ENCODE data around the gene MIGA1.
"Not testable (repeated sequence)": the region's sequence is repeated elsewhere in the genome, so short reads cannot be mapped to it uniquely, and the experiment has no call there.

Gene MIGA1

DNA sequence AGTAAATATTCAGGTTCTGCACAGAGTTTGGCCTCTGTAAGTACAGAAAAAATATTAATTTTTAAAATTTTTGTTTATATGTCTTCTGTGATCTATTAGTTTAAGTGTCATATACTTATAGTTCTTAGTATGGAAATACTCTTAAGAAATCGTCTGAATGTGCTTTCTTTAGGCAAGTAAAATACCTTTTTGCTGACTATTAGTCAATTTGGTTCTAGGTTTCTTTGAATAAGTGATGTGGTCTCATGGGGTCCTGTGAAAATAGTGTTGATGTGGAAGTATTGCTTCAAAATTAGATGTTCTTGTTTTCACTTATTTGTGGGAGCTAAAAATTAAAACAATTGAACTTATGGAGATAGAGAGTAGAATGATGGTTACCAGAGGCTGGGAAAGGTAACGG, 23.9 kb downstream of the MIGA1 start:
- no peak overlapping the region for H3K4ac ChIP-seq (ENCODE audit: low read depth, low read length)
- no peak overlapping the region for H3K27ac ChIP-seq (ENCODE audit: low read depth, low read length)
- H3K36me3 ChIP-seq (ENCODE audit: control insufficient read depth, insufficient read depth, low read length): no peaks in the 10 kb centered on the region
- no peak for DNase-seq
- no peak overlapping the region for H3K18ac ChIP-seq (ENCODE audit: low read length)
- WGBS (ENCODE audit: extremely low coverage, insufficient coverage, low lambda C conversion rate): no CpG with 5 or more reads among the region's 2 CpGs
- H3K9ac ChIP-seq (ENCODE audit: low read length): no peak overlapping the region
- H3K27me3 ChIP-seq (ENCODE audit: insufficient read depth, low read length, poor library complexity): no peaks in the 10 kb centered on the region
- H2BK120ac ChIP-seq (ENCODE audit: low read depth, low read length): no peak overlapping the region
- H4K5ac ChIP-seq (ENCODE audit: low read length): no peak overlapping the region
- H3K79me1 ChIP-seq (ENCODE audit: low read length): no peaks in the 10 kb centered on the region
- no peak overlapping the region for H3K23ac ChIP-seq (ENCODE audit: low read length)
- H2BK15ac ChIP-seq (replicated peaks; ENCODE audit: low read depth): no peak overlapping the region
- no peaks in the 10 kb centered on the region for H3K79me2 ChIP-seq (ENCODE audit: control insufficient read depth, insufficient read depth, low read length)
- H3K4me3 ChIP-seq (ENCODE audit: low read length): no peak overlapping the region
- no peak overlapping the region for H2BK5ac ChIP-seq (ENCODE audit: low read length)
- H3K4me1 ChIP-seq (ENCODE audit: control insufficient read depth, low read depth, low read length): no peaks in the 10 kb centered on the region
- H3K4me2 ChIP-seq (ENCODE audit: low read length): no peak overlapping the region
- no peak overlapping the region for H2AK5ac ChIP-seq (ENCODE audit: low read length)
- H3K56ac ChIP-seq (ENCODE audit: low read length): no peak overlapping the region
- no peak overlapping the region for H4K8ac ChIP-seq (ENCODE audit: low read depth, low read length)

DNA sequence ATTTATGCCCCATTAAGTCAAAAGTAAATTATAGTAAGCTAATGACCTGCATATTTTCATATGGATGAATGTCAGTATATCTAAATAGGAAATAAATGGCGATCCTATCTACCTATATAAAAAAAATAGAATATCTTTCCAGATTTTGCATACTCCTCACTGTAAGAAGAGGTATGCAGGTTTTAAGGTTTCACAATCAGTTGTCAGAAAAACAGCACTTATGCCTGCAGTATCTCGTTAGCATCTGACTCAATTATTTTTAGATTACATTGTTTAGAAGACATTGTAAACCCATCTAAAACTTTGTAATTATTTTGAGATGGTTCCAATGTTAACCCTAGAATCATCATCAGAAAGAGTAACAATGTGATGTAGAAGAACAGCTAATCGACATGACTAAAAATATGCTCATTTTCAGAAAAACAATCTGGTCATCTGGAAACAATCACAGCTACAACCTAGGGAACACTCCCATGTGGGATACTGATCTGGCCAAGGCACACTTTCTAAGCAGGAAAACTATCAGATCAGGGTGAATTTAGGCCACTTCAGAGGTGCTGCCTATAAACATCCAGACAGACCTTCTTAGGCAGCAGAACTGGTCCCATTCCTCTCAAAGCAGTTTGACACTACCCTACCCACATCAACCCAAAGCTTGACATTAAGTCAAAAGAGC, 30.5 kb downstream of the MIGA1 start:
- H2BK120ac ChIP-seq (ENCODE audit: low read depth, low read length); H3K79me1 ChIP-seq (ENCODE audit: low read length); H3K4me1 ChIP-seq (ENCODE audit: control insufficient read depth, low read depth, low read length); H3K56ac ChIP-seq (ENCODE audit: low read length); H3K9ac ChIP-seq (ENCODE audit: low read length); H3K27ac ChIP-seq (ENCODE audit: low read depth, low read length); H3K4ac ChIP-seq (ENCODE audit: low read depth, low read length); H3K4me3 ChIP-seq (ENCODE audit: low read length); H3K18ac ChIP-seq (ENCODE audit: low read length); H2BK5ac ChIP-seq (ENCODE audit: low read length); DNase-seq; H3K36me3 ChIP-seq (ENCODE audit: control insufficient read depth, insufficient read depth, low read length); H2BK15ac ChIP-seq (replicated peaks; ENCODE audit: low read depth); H4K8ac ChIP-seq (ENCODE audit: low read depth, low read length); H4K5ac ChIP-seq (ENCODE audit: low read length); H3K27me3 ChIP-seq (ENCODE audit: insufficient read depth, low read length, poor library complexity); H3K79me2 ChIP-seq (ENCODE audit: control insufficient read depth, insufficient read depth, low read length); H3K23ac ChIP-seq (ENCODE audit: low read length); H2AK5ac ChIP-seq (ENCODE audit: low read length); H3K4me2 ChIP-seq (ENCODE audit: low read length): not testable (repeated sequence)
- no CpG with 5 or more reads among the region's 3 CpGs for WGBS (ENCODE audit: extremely low coverage, insufficient coverage, low lambda C conversion rate)

DNA sequence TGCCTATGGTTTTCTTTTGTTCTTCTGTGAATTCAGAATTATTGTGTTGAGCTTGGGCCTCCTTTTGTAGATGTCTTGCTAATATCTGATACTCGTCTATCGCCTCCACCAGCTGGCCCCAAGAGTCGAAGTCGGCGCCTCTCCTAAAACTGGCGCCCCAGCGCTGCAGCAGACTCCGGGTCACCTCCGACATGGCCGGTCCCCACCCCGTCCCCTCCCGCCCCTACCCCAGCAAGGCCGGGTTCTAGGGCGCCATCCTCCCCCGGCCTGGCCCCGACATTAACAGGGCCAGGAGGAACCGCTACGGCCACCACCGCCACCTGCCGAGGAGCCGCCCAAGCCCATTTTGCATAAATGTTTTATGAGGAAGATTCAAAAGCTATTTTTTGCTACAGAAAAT, 32.1 kb downstream of the MIGA1 start:
- H3K4me3 ChIP-seq (ENCODE audit: low read length); H2AK5ac ChIP-seq (ENCODE audit: low read length); H3K4me2 ChIP-seq (ENCODE audit: low read length); H2BK120ac ChIP-seq (ENCODE audit: low read depth, low read length); H2BK5ac ChIP-seq (ENCODE audit: low read length); H3K56ac ChIP-seq (ENCODE audit: low read length); DNase-seq; H2BK15ac ChIP-seq (replicated peaks; ENCODE audit: low read depth); H4K5ac ChIP-seq (ENCODE audit: low read length); H3K18ac ChIP-seq (ENCODE audit: low read length); H3K79me2 ChIP-seq (ENCODE audit: control insufficient read depth, insufficient read depth, low read length); H3K4ac ChIP-seq (ENCODE audit: low read depth, low read length); H3K4me1 ChIP-seq (ENCODE audit: control insufficient read depth, low read depth, low read length); H3K27me3 ChIP-seq (ENCODE audit: insufficient read depth, low read length, poor library complexity); H4K8ac ChIP-seq (ENCODE audit: low read depth, low read length); H3K9ac ChIP-seq (ENCODE audit: low read length); H3K36me3 ChIP-seq (ENCODE audit: control insufficient read depth, insufficient read depth, low read length); H3K79me1 ChIP-seq (ENCODE audit: low read length); H3K27ac ChIP-seq (ENCODE audit: low read depth, low read length); H3K23ac ChIP-seq (ENCODE audit: low read length): not testable (repeated sequence)
- WGBS (ENCODE audit: extremely low coverage, insufficient coverage, low lambda C conversion rate): no CpG with 5 or more reads among the region's 21 CpGs

DNA sequence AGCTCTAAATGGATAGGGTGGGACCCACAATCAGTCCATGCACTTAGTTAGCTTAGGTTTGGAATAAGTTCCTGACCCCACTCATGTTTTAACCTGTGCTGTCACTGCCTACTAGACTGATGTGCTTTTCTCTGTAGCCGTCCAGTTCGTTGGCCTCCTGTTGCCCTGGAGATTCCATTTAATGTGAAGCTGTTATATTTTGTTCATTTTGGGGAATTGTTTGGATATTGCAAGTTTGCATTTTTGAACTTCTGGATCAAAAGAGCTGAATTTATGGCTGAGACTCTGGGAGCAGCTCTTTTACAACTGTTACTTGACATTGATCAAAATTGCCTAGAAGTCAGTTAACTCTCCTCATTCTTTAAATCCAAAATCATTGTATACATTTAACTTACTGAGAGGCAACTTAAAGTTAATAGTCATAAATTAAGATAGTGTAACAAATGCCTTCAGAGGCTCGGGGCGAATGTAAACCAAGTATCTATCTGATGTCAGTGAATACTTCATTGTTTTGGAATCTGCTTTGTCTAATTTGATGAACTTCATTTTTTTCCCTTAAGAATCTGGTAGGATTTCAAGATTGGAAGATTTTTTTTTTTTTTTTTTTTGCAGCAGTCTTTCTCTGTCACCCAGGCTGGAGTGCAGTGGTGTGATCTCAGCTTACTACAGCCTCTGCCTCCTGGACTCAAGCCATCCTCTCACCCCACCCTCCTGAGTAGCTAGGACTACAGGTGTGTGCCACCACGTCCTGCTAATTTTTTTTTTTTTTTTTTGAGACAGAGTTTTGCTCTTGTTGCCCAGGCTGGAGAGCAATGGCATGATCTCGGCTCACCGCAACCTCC, 38.1 kb downstream of the MIGA1 start:
- DNase-seq: no peak
- H3K4me1 ChIP-seq (ENCODE audit: control insufficient read depth, low read depth, low read length): no peaks in the 10 kb centered on the region
- H2AK5ac ChIP-seq (ENCODE audit: low read length): no peak overlapping the region
- H3K4me2 ChIP-seq (ENCODE audit: low read length): no peak overlapping the region
- no peak overlapping the region for H3K27ac ChIP-seq (ENCODE audit: low read depth, low read length)
- no peak overlapping the region for H3K4ac ChIP-seq (ENCODE audit: low read depth, low read length)
- H3K4me3 ChIP-seq (ENCODE audit: low read length): no peak overlapping the region
- no peaks in the 10 kb centered on the region for H3K79me1 ChIP-seq (ENCODE audit: low read length)
- H3K56ac ChIP-seq (ENCODE audit: low read length): no peak overlapping the region
- H3K23ac ChIP-seq (ENCODE audit: low read length): no peak overlapping the region
- H3K27me3 ChIP-seq (ENCODE audit: insufficient read depth, low read length, poor library complexity): no peaks in the 10 kb centered on the region
- H4K8ac ChIP-seq (ENCODE audit: low read depth, low read length): no peak overlapping the region
- no peak overlapping the region for H2BK120ac ChIP-seq (ENCODE audit: low read depth, low read length)
- H4K5ac ChIP-seq (ENCODE audit: low read length): no peak overlapping the region
- WGBS (ENCODE audit: extremely low coverage, insufficient coverage, low lambda C conversion rate): no CpG with 5 or more reads among the region's 7 CpGs
- no peaks in the 10 kb centered on the region for H3K79me2 ChIP-seq (ENCODE audit: control insufficient read depth, insufficient read depth, low read length)
- H3K36me3 ChIP-seq (ENCODE audit: control insufficient read depth, insufficient read depth, low read length): no peaks in the 10 kb centered on the region
- H3K18ac ChIP-seq (ENCODE audit: low read length): no peak overlapping the region
- no peak overlapping the region for H2BK5ac ChIP-seq (ENCODE audit: low read length)
- no peak overlapping the region for H3K9ac ChIP-seq (ENCODE audit: low read length)
- no peak overlapping the region for H2BK15ac ChIP-seq (replicated peaks; ENCODE audit: low read depth)

DNA sequence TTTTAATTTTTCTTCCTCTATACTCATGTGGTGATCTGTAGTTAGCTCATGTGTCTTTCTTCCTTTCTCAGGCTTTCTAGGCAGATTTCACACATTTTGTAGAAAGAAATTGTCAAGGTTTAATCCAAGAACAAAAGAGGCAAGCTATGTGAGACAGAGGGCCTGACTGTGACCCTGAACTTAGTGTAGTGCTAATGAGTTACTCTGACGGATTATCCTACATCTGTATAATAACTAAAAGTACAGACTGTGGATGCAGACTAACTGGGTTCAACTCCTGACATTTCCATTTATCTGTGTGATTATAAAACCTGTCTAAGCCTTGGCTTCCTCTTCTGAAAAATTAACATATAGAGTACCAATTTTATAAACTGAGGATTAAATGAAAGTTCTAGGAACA, 40.7 kb downstream of the MIGA1 start:
- no peak for DNase-seq
- H3K27ac ChIP-seq (ENCODE audit: low read depth, low read length): no peak overlapping the region
- H3K56ac ChIP-seq (ENCODE audit: low read length): no peak overlapping the region
- no peak overlapping the region for H4K5ac ChIP-seq (ENCODE audit: low read length)
- WGBS (ENCODE audit: extremely low coverage, insufficient coverage, low lambda C conversion rate): no CpG with 5 or more reads among the region's 1 CpG
- H3K79me2 ChIP-seq (ENCODE audit: control insufficient read depth, insufficient read depth, low read length): no peaks in the 10 kb centered on the region
- no peak overlapping the region for H2AK5ac ChIP-seq (ENCODE audit: low read length)
- no peak overlapping the region for H3K4ac ChIP-seq (ENCODE audit: low read depth, low read length)
- H3K79me1 ChIP-seq (ENCODE audit: low read length): no peaks in the 10 kb centered on the region
- no peak overlapping the region for H2BK120ac ChIP-seq (ENCODE audit: low read depth, low read length)
- no peak overlapping the region for H3K4me2 ChIP-seq (ENCODE audit: low read length)
- H3K27me3 ChIP-seq (ENCODE audit: insufficient read depth, low read length, poor library complexity): no peaks in the 10 kb centered on the region
- no peaks in the 10 kb centered on the region for H3K36me3 ChIP-seq (ENCODE audit: control insufficient read depth, insufficient read depth, low read length)
- no peak overlapping the region for H3K18ac ChIP-seq (ENCODE audit: low read length)
- H2BK5ac ChIP-seq (ENCODE audit: low read length): no peak overlapping the region
- H3K23ac ChIP-seq (ENCODE audit: low read length): no peak overlapping the region
- no peak overlapping the region for H4K8ac ChIP-seq (ENCODE audit: low read depth, low read length)
- H3K9ac ChIP-seq (ENCODE audit: low read length): no peak overlapping the region
- H2BK15ac ChIP-seq (replicated peaks; ENCODE audit: low read depth): no peak overlapping the region
- H3K4me1 ChIP-seq (ENCODE audit: control insufficient read depth, low read depth, low read length): no peaks in the 10 kb centered on the region
- H3K4me3 ChIP-seq (ENCODE audit: low read length): no peak overlapping the region

All from mesendoderm (in vitro differentiated cells).